ENCODE measurements around the gene MRPL48.

MRPL48 gene

GRCh38 chr11:73810637-73811036 lies 23.0 kb downstream of the MRPL48 start:
- TF ChIP-seq CTCF (IDR thresholded peaks at IDR 0.05) (no peak), ZFX (IDR thresholded peaks at IDR 0.05; ENCODE audit: borderline replicate concordance) (no peak)
- no peak overlapping the region for H3K27ac ChIP-seq

- TF ChIP-seq CTCF (IDR thresholded peaks at IDR 0.05), result no peak
- TF ChIP-seq ZFX (IDR thresholded peaks at IDR 0.05; ENCODE audit: borderline replicate concordance), result no peak
- no peak overlapping the region for H3K27ac ChIP-seq
Observed at GRCh38 chr11:73812234-73812633, 24.6 kb downstream of the MRPL48 start.

- no peak for TF ChIP-seq CTCF (IDR thresholded peaks at IDR 0.05)
- TF ChIP-seq ZFX (IDR thresholded peaks at IDR 0.05; ENCODE audit: borderline replicate concordance), result no peak
- no peak overlapping the region for H3K27ac ChIP-seq
Observed at GRCh38 chr11:73814812-73815211, 27.1 kb downstream of the MRPL48 start.

- no peak for TF ChIP-seq CTCF (IDR thresholded peaks at IDR 0.05)
- TF ChIP-seq ZFX (IDR thresholded peaks at IDR 0.05; ENCODE audit: borderline replicate concordance), result no peak
- no peak overlapping the region for H3K27ac ChIP-seq
Observed at GRCh38 chr11:73818846-73819245, 31.2 kb downstream of the MRPL48 start.

- H3K27ac ChIP-seq, result no peak overlapping the region
- TF ChIP-seq CTCF (IDR thresholded peaks at IDR 0.05) (no peak), ZFX (IDR thresholded peaks at IDR 0.05; ENCODE audit: borderline replicate concordance) (no peak)
Observed at GRCh38 chr11:73830261-73830660, 42.6 kb downstream of the MRPL48 start.

- H3K27ac ChIP-seq, result no peak overlapping the region
- TF ChIP-seq CTCF (IDR thresholded peaks at IDR 0.05), result no peak
- TF ChIP-seq ZFX (IDR thresholded peaks at IDR 0.05; ENCODE audit: borderline replicate concordance), result no peak
Observed at GRCh38 chr11:73833067-73833466, 45.4 kb downstream of the MRPL48 start.

GRCh38 chr11:73838443-73839122 lies 50.9 kb downstream of the MRPL48 start:
- H3K27ac ChIP-seq, result no peak overlapping the region
- no peak for TF ChIP-seq ZFX (IDR thresholded peaks at IDR 0.05; ENCODE audit: borderline replicate concordance)

- TF ChIP-seq ZFX (IDR thresholded peaks at IDR 0.05; ENCODE audit: borderline replicate concordance) (no peak), CTCF (IDR thresholded peaks at IDR 0.05) (no peak)
- no peak overlapping the region for H3K27ac ChIP-seq
Observed at GRCh38 chr11:73839123-73839457, 51.4 kb downstream of the MRPL48 start.

All from 22Rv1 (cell line).